T follicular helper cell (primary cell): ENCODE results near the gene LMO1.

Source experiments
- DNase-seq: peaks from one replicate; pipeline ENCODE4 v3.0.0-alpha.2; 2020; ENCODE audit warnings: low read depth

The LMO1 gene

DNA sequence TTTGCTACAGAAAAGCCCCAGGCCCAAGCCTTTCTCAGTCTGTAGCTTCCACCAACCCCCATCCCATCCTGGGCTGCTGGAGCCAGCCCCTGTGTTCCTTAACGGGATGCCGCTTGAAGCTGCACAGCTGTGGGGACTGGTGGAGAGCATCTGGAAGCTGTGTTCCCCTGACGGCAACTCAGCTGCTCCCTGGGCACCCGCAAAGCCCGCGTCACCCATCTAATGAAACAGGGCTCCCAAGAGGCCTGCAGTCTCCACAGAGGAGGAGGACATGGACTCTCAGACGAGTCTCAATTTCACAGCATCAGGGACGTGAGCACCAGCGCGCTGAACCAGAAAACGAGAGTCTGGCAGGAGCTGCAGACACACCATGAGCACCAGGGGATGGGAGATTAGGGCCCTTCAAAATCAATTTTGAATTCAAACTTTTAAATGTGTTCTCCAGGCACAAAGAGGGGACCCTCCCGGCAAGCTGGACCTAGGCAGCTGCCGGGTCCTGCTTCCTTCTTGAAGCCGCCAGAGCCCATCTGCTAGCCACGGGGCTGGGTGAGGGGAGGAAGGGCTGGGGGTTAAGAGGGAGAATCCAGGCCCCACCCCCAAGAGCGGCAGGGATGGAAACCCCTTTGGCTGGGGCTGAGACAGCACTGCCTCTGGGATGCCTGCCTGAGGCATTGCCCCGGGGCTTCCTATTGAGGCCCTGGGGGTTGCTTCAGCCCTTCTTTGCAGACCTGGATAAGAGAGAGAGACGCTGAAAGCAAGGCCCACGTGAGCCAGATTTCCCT lies 21.0 kb downstream of the LMO1 start:
- no peak for DNase-seq

DNA sequence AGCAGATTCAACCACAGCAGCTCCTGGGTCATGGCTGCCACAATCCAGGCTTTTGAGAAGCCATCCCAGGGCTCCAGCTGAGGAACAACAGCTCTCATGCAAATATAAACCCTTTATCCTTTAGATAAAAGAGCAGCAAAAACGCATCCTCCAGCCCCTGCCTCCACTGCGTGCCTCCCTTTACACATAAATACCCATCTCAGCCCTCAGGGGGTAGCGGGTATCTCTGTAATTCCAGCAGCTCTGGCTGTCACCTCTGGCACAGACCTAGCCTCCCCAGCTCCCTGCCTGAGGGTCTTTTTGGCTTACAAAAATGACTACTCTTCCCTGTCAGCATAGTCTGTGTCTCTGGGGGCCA lies 21.6 kb downstream of the LMO1 start:
- DNase-seq: no peak

DNA sequence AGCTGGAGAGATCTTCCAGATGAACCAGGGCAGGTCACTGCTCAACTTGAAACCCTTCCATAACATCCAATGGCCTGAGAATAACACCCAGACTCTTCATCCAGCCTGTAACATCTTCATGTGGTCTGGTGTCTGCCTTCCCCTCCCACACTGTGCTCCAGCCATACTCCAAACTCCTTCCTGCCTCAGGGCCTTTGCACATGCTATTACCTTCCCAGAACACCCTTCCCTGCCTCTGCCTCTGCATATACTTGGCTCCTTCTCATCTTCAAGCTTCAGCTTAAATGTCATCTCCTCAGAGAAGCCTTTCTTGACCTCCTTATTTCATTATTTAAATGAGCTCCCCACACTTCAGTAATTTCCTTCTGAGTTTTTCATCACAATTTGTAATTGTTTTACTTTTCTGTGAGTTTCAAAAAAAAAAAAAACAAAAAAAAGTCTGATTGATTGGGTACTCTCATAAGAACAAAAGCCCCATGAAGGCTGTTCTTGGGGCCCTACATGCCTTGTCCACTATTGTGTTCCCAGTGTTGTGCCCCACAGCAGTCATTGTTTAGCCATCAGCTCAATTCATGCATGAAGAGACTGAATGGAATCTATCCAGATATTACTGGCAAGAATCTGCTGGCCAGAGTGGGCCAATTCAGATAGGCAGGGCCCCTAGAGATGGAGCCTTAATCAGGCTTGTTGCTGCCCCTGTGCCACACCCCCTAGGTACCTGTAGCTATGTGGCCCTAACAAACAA lies 22.1 kb downstream of the LMO1 start:
- DNase-seq: no peak

DNA sequence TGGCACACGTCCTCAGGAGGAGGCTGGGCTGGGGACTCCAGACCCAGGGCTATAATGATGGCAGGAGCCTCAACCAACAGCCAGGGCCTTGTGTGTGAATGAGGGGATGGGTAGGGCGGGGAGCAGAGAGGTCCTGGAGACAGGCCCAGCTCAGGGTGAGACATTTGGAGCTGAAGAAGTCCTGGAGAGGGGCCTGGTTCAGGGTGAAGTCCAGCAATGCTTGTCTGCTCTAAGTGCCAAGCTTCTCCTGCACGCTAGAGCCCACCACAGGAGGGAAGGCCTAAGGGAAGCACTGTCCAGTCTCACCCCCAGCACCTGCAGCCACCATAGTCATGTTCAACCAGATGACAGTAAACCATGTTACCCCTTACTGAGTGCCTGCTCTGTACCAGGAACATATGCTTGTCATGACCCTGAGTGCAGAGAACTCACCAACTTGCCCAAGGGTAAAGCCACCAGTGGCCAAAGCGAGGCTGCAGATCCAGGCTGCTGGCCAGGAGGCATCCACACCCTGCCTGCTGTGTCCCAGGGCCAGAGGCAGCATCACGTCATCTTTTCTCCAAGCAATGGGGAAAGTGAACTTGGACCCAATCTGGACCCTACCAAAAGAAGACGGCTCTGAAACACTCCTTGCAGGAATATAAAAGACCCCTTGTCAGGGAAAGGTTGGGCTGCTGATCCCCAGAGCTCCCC lies 24.0 kb downstream of the LMO1 start:
- DNase-seq: no peak

DNA sequence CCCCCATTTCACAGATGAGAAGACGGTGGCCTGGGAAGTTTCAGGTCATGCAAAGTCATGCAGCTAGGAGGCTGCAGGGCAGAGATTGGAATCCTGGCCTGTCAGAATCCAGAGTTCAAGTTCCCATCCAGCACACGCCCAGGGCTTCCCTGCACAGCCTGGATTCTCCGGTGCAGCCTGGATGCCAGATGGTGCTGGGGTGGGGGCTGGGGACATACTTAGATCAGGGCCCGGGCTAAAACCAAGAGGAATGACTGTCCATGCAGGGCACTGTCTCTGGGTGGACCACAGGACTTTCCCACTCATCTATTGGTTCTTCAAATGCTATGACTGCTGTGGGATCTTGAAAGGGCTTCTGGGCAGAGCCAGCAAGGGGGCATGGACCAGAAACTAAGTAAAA lies 24.6 kb downstream of the LMO1 start:
- no peak for DNase-seq

DNA sequence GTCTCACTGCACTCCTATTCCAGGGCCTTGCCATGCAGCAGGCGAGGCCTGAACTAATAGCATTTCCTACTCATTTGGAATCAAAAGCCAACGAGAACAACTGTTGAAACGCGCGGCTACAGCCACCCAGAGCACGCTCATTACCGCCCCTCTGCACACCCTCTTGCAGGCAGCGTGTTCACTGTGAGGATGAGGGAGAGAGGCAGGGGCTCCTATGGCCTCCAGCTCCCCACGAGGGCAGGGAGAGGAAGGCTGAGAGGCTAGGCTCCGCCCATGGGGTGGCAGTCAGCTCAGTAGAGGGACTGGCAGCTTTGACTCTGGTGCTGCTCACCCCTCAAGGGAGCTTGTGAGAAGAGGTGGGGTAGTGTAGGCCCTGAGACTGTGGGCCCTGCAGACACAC lies 26.2 kb downstream of the LMO1 start:
- DNase-seq: no peak

DNA sequence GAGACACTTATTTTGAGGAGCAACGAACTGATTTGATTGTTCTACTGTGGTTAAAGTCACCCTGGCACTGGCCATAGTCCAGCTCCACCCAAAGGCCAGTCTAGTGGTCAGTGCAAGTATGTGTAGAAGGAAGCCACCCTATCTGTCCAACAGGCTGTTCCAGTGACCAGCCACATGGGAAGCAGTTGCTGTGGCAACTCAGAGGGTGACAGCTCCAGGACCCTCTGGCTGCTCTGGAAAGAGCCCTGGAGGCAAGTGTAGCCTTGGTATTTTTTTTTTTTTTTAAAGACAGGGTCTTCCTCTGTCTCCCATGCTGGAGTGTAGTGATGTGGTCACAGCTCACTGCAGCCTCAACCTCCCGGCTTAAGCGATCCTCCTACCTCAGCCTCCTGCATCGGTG lies 27.8 kb downstream of the LMO1 start:
- DNase-seq: no peak

DNA sequence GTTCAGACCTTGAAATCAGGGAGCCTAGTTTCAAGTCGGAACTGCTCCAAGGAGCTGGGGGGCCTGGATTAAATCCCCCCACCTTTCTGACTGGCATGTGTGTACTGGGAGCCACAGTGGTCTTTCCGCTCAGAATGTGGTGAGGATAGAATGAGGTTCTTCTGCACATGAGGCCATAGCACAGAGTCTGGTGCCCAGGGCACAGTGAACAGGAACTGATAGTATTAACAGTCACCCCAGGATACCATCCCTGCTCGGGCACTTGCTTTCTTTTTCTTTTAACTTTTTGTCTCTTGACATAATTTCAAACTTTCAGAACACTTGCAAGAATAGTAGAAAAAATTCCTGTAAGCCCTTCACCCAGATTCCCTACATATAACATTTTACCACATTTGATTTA lies 28.8 kb downstream of the LMO1 start:
- no peak for DNase-seq

DNA sequence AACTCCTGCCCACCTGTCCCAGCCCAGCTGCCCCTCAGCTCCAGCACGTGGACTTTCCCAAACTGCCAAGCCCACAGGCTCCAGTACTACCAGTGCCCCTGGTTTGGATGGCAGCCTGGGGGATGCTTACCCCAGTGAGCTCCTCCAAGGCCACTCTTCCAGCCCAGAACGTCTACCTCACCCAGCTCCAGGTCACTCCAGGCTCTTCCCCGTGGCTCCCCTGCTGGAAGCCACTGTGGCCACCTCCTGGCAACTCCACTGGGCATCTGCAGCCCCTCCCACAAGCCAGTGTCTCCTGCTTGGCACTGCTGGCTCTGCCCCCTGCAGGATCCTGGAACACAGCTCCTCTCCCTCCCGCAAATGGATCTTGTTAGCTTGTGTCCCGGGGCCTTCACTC lies 29.3 kb downstream of the LMO1 start:
- no peak for DNase-seq

DNA sequence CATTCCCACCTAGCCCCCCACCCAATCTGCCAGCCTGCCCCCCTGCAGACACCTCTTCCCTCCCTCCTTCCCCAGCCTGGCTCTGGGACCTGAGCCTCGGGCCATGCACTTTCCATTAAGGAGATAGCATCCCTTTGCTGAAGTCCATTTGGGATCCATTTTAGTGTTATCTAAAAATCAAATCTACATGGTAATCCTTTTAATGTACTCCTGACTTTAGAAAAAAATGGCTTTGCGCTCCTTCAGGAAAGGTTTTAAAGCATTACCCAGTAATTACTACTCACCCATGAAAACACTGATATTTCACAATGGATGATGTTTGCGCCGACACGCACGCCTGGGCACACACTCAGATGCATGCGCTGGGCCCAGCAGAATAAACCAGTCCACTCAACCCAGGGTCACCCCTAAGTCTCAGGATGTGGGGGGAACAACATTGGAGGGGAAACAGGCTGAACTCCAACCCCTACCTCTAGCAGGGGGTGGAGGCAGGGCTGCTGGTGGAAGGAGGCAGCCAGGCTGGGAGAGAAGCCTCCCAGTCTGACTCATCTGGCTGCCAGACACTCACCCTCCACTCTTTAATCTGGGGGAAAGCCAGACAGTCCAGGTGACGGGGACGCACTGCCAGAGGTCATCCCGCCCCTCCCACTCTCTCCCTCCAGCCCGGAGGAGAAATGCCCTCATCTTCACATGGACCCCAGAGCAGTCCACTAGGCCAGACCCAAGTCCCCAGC lies 29.8 kb downstream of the LMO1 start:
- no peak for DNase-seq

DNA sequence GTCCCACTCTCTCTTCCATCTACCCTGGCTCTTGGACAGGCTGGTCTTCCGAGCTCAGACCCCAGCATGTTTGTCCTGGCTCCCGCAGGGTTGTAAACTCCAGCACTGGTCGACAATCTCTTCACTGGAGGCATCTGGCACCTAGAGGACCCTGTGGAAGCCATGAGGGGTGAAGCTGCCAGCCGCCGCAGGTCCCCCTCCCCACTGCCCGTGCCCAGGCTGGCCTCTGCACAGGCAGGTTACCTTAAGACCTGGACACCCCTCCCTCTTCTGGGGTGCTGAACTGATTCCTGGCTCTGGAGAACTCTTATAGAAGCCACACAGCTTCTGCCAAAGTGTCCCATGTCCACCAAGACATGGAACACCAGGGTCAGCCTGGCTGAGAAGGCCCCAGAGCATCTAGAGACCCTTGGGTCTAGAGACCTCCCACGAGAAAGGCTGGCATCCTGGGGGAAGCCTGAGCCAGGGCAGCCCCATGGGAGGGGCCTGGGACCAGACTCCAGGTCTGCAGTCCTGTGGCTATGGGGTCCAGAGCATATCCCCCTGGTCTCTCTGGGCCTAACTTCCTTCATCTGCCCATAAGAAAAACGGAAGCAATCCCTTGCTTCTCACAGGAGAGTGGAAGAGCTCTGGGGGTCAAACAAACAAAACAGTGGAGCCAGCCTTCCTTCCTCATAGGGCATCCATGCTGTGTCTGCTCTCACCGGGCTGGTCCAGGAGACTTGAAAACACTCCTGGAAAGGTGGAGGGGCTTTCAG lies 30.6 kb downstream of the LMO1 start:
- no peak for DNase-seq

DNA sequence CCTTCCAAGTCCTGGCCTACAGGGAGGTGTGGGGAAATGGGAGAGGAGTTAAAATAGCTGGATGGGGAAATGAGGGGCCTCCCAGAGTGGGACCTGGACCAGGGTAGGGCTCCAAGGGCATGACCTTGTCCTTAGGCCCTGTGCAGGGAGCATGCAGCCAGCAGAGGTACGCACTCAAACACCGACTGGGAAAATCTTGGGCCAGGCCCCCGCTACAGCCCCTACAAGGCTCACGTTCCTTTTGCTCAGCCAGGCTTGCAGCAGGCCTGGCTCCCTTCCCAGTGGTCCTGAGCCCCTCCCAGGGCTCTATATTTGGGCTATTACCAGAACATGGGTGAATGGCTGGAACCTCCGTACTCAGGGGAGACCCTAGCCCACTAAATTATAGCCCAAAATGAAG lies 31.3 kb downstream of the LMO1 start:
- DNase-seq: no peak

DNA sequence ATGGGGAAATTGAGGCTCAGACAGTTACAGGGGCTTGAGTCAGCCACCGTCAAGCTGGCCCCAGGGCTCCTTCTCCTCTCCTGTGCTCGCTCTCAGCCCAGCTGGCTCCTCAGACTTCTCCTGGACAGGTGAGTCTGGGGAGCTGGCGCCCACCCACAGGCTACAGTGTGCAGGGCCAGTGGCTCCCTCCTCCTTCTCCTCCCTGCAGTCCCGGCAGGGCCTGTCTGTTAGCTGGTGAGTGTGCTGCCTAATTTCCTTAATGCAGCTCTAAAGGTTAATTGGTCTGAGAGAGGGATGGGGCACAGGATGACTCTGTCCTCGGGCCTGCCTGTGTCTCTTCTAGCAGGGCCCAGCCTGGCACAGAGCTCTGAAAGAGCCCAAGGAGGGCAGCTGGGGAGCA lies 31.7 kb downstream of the LMO1 start:
- no peak for DNase-seq

DNA sequence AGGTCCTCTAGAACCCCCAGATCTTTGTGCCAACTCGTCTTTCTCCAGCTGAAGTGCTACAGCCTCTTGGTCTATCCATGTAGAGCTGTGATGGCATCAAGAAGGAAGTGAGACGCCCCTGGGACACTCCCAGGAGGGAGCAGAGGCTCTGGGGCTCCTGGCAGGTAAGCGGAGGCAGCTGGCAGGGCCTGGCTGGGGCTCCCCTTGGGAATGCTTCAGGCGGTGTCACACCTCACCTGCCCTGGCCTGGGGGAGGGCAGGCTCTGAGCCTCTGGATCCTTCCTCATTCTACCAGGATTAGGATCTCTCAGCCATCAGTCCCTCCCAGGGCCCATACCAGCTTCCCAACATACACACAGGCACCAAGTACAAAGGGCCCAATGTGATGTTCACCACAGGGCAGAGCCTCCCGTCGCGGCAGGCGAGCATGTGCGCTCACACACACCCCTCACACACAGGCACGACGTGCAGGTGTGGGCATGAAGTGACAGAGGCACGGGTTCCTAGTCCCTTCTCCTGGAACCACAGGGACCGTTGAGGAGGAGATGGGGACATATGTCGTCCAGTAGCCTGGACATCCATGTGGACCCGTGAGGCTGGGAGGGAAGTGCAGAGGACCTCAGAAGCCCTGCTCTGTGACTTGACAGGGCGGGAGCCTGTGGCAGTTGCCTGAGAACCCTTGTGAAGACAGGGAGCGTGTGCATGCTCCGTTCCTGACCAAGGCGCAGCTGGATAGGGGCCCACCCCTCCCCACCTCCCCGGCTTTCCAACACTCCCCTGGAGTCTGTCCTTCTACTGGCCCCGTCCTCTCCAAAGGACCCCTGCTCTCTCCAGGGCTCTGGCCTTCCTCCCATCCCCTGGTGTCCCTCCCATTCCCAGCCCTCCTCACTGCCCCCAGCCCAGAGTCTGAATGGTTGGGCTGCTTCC lies 32.5 kb downstream of the LMO1 start:
- DNase-seq: no peak

DNA sequence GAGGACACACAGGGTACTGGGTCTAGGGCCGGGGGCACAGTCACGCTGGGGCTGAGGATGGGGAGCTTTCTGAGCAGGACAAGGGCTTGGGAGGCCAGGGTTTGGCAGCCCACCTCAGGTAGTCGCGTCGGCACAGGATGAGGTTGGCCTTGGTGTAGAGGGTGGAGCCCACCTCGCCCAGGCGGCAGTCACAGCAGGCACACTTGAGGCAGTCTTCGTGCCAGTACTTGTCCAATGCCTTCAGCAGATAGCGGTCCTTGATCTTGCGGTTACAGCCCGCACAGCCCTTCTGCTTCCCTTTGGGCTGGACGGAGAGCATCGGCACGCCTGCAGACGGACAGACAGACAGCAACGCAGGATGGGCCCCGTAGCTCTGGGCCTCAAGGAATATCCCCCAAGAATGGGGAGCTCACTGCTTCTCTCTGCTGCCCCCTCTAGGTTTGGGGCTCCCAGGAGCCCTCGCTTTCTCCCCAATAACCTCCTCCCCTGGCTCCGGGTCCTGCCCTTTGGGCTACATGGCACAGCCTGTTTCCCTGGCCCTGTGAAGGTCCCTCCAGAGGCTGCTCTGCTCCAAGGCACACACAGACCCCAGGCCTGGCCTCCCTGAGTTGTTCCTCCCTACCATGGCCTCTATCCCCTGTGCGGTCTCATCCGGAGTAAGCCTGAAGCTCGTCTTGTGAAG lies 33.4 kb downstream of the LMO1 start:
- no peak for DNase-seq

DNA sequence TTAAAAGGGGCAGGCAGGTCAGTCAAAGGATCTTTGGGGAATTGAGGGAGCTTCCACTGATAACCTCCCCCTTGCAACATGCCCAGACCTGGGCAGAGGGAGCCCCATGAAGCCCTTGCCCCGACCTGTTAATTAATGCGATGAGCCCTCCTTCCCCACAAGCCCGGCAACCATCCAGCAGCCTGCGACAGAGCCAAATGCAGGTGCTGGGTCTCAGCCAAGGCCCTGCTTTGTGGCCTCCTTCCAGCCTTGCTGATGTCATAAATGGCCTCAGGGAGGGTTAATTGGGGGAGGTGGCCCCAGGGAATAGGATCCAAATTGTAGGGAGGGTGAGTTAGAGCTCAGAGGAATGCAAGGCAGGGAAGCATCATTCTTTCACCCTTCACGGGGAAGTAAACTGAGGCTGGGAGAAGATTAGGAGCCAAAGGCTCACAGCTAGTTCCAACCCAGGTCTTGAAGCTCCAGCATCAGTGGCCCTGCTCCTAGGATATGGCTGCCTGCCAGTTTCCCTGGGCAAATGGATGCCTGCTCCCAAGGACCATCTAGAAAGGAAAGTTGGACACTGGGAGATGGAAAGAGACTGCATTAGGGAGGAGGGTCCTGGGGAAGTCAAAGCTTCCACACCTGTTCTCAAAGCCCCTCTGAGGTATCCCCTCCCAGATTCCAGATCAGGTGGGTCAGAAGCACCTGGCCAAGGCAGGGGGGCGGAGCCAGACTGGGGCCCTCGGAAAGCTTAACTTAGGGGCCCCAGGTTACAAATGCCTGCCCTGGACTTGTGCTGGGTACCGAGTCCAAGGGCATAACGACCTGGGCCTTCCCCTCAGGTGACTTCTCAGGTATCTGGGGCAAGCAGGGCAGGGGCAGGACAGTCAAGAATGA lies 34.1 kb downstream of the LMO1 start:
- no peak for DNase-seq

DNA sequence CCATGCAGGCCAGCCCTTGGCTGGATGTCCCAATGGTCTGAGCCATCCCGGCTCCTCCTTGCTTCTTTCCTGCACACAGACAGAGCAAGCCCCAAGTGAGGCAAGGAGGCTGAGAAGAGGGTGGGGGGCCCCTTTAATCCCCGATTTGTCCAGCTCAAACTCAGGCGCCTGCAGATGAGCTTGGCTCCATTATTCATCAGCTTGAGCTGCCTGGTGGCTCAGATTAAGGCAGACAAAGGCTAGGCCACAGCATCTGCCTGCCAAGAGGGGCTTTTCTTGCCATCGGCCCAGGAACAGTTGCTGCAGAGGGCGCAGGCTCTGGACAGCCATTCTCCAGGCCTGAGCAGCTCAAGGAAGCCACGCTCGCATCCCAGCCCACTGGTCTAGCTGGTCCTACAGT lies 35.4 kb downstream of the LMO1 start:
- DNase-seq: no peak

DNA sequence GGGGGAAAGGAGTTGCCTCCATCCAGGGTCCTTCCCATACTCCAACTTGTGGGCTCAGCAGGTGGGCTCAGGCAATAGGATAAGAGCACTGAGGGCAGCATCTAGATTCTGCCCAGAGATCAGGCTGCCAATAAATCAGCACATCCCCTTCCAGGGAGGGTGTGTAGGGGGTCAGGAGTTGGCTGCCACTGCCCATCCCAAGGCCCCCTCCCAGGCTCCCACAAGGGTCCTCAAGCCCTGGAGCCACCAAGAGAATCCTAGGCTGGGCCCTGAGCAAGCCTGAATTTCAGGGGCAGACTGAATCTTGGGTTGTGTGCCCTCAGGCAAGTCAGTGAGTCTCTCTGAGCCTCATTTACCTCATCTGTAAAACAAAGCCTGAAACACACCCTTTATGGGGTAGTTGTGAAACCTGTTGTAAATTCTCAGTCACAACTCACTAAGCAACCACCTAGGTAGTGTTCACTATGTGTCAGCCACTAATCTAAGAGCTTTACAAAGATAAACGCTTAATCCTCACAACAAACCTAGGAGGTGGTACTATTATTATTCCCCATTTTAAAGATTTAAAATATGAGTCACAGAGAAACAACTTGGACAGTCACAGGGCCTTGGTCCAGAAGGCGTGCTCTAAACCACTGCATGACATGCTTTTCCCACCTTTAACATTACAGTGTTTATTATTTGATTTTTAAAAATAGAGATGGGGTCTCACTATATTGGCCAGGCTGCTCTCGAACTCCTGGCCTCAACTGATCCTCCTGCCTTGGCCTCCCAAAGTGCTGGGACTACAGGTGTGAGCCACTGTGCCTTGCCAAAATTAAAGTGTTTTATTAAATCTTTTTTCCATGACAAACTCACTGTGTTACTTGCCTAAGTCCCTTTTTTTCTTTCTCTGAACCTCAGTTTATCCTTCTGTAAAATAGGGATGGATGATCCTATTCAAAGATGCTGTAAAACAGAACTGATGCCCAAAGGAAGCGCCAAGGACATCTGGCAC lies 36.2 kb downstream of the LMO1 start:
- DNase-seq: no peak
